GM21723 (cell line): Measurements from ENCODE around the gene MOB1B.
"Not testable (repeated sequence)": the region's sequence is repeated elsewhere in the genome, so short reads cannot be mapped to it uniquely, and the experiment has no call there.

Source experiments
- ATAC-seq: cut with Tn5 transposase; IDR thresholded peaks from one replicate; pipeline ENCODE4 v1.9.1; 2021; ENCODE audit warnings: mild to moderate bottlenecking, moderate library complexity; ENCODE audit not compliant: unreplicated experiment

The MOB1B gene

GRCh38 chr4:70901984-70902576, at the start of gene MOB1B:
Gene MOB1B (plus strand): TSS chr4:70902369. CDS start chr4:70902537, 168 bp downstream.
- ATAC-seq = peak; percentile 94

DNA sequence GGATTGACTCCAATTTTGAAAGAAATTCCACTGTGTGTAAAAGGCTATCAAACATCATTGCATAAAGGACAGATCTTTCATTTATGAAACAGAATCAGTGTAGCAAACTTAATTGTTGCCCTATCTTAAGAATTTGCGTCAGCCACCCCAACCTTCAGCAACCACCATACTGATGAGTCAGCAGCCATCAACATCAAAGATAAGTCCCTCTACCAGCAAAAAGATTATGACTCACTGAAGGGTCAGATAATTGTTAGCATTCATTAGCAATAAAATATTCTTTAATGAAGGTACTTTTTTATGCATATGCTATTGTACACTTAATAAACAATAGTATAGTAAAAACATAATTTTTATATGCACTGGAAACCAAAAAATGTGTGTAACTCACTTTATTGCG, 46.7 kb upstream of the MOB1B start:
- no peak for ATAC-seq

GRCh38 chr4:70858454-70858853, 43.7 kb upstream of the MOB1B start:
- ATAC-seq = no peak

DNA sequence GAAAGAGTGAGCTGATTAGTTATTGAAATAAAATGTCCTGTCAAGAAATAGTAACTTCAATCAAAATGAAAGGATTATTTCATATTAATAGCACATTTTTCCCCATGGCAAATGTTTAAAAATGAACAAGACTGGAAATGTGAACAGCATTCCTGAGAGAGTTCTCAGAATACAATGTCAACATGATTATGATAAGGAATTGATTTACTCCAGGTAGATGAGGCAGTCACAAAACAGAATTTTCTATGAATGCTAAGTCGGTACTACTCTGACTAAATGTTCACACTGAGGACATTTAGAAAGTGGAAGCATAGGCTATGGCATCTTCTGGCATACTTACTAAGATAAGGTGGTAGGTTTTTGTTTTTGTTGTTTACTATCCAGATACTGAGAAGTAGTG, 43.1 kb upstream of the MOB1B start:
- ATAC-seq = no peak

- peak; percentile 72 for ATAC-seq
Observed at GRCh38 chr4:70863099-70863790, 38.9 kb upstream of the MOB1B start.

- no peak for ATAC-seq
Observed at GRCh38 chr4:70868778-70869177, 33.4 kb upstream of the MOB1B start.

DNA sequence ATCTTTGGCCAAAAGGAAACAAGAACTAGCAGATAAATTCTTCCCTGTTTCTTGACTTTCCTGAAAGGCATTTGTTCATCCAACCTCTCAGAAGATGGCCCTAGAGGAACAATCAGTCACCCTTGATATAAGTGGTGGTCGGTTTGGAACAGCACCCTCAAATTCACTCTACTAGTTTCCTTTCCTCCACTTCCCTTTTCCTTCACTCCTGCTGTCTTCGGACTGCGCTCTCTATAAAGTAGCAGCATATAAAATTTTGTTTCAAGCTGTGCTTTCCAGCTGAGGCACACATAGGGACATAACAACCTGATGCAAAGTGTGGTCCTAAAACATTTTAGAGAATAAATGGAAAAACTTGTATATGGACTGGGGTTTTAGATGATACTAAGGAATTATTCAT, 29.0 kb upstream of the MOB1B start:
- ATAC-seq = no peak

DNA sequence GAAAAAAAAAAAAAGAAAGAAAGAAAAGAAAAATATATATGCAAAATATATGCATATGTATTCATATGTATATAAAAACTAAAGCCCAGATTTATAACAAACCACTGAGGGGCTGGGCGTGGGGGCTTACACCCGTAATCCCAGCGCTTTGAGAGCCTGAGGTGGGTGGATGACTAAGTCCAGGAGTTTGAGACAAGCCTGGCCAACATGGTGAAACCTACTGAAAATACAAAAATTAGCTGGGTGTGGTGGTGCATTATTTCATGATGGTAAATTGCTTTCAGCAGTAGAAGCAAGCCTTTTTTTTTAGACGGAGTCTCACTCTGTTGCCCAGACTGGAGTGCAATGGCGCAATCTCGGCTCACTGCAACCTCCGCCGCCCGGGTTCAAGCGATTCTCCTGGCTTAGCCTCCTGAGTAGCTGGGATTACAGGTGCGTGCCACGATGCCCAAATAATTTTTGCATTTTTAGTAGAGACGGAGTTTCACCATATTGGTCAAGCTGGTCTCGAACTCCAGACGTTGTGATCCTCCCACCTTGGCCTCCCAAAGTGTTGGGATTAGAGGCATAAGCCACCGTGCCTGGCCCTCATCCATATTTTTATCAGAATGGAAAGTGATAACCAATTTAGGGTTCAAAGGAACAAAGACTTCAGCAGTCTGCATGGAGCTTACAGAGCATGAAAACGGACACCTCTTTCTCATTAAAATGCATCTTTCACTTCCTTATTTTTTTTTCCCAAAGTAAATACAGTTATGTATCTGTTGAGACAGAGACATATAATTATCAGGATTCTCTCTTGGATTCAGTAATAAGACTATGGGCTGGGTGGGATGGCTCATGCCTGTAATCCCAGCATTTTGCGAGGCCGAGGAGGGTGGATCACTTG, 27.7 kb upstream of the MOB1B start:
- ATAC-seq = peak; percentile 78

DNA sequence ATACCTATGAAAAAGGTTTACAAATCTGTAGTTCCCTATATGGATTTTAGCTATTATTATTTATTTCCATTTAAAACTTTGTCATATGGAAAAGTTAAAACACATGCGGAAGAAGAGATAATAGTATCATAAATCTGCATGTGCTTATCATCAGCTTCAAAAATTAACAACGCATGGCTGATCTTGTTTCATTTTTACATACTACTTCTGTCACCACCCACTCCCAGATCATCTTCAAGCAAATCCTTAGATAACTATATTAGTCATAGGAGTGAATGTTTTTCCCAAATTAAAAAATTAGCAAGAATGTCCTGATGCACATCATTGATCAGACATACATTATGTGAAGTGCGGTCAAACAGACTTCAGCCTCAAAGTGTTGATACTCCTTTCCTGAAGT, 24.6 kb upstream of the MOB1B start:
- no peak for ATAC-seq

- no peak for ATAC-seq
Observed at GRCh38 chr4:70880739-70881138, 21.4 kb upstream of the MOB1B start.

- no peak for ATAC-seq
Observed at GRCh38 chr4:70885174-70885573, 17.0 kb upstream of the MOB1B start.

- ATAC-seq = no peak
Observed at GRCh38 chr4:70892086-70892769, 9.9 kb upstream of the MOB1B start.

GRCh38 chr4:70893790-70894189, 8.4 kb upstream of the MOB1B start:
- ATAC-seq = no peak

- ATAC-seq = no peak
Observed at GRCh38 chr4:70895405-70895804, 6.8 kb upstream of the MOB1B start.

DNA sequence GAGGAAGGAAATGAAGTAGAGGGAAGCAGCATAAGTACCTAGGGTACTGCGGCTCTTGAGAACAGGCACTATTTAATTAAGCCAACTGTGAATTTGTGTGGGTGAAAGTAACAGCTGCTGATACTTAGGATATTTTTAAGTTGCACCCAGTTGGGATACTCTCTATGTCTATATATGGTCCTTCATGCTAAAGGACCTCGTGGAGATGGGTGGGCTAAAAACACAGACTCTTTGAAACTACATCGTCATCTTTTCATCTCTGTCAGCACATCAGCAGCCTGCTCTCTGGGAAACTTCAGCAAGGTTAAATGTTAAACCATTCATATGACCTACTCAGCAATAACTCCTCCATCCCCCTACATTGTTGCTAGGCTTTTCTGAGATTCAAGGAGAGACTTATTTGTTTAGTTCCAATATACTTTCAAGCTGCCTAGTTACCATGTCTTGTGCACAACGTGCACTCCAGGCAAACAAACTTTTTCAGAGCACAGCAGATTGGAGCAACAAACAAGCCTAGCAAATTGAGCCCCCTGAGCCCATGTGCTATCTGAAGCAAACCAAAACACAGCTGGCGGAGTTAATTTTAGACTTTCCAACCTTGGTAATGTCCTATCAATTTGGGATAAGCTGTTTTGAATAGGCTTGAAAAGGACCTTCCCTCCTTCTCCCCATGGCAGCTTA, 6.2 kb upstream of the MOB1B start:
- no peak for ATAC-seq

GRCh38 chr4:70898581-70898980, 3.6 kb upstream of the MOB1B start:
- not testable (repeated sequence) for ATAC-seq

DNA sequence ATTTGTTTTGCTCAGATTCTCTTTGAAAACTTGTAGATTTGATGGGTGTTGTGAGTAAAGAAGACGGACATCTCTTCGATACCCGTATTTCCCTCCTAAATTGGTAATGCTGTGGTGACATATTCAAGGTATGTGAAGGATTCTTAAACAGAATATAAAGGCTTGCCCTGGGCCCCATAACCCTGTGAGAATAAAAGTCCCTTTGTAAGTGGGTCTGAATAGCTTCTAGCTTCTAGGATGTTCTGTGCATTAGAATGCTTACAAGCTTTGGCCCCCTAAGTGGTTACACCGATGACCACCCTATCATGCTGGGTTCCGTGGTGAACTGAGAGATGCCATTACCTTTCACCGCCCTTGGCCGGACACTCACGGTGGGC, 574 bp upstream of the MOB1B start:
- no peak for ATAC-seq

DNA sequence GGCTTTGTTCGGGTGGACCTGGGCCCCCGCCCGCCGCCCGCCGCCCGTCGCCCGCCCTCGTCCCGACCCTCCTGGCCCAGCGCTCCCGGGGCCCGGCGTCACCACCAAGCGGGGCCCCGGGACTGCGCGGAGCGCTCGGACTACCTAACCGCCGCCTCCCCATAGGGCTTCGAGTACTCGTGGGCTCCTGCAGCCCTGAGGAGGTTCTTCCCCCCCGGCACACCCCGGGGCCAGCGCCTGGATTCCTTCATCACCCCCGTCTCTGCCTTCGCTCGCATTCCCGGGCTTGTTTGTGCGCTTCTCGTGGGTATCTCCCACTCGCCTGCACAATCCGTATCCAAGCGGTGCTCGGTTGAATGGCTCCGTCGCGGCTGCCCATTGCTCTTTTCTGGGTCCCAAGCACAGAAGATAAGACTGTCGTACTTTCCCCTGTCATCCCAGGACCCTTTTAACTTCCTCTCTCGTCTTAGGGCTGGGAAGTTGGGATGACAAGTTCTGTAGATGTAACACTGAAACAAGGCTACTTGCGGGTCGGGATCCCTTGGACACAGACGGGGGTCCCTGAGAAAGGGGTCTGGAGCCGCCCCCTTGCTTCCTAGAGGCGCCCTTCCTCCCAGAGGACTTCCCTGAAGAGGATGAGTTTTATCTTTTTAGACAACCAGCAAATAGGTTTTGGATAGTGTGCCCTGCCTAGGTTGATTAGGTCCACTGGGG, 565 bp downstream of the MOB1B start:
- ATAC-seq = peak; percentile 60

DNA sequence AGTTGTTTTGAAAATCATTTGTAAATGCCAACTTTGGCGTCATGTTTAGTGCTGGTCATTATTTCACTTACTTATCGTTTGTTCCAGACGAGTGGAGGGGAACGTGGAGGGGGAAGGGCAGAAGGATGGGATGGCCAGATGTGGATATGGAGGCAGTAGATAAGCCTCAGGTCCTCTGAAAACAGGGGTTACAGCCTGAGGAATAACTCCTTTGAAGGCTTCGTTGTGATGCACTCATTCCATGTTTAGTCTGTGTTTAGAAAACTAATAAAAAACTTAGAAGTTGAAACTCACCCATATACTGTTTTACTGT, 1.1 kb downstream of the MOB1B start:
- ATAC-seq = no peak

DNA sequence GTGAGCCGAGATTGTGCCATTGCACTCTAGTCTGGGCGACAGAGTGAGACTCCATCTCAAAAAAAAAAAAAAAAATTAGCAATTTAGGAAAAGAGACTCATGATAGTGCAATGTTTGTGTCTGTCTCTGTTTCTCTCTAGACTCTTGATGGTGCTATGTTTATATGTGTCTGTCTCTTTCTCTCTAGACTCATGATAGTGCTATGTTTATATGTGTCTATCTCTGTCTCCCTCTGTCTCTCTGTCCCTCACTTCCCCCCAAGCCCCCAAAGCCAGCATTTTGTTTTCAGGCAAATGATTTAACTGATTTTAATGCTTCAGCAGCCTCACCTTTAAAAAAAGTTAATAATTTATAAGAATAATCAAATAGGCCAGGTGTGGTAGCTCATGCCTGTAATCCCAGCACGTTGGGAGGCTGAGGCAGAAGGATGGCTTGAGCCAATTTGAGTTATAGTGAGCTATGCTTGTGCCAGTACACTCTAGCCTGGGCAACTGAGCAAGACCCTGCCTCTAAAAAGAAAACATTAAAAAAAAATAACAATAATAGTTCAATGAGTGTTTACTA, 6.9 kb downstream of the MOB1B start:
- no peak for ATAC-seq
